ENCODE results near the gene RABGAP1L.

The RABGAP1L gene

DNA sequence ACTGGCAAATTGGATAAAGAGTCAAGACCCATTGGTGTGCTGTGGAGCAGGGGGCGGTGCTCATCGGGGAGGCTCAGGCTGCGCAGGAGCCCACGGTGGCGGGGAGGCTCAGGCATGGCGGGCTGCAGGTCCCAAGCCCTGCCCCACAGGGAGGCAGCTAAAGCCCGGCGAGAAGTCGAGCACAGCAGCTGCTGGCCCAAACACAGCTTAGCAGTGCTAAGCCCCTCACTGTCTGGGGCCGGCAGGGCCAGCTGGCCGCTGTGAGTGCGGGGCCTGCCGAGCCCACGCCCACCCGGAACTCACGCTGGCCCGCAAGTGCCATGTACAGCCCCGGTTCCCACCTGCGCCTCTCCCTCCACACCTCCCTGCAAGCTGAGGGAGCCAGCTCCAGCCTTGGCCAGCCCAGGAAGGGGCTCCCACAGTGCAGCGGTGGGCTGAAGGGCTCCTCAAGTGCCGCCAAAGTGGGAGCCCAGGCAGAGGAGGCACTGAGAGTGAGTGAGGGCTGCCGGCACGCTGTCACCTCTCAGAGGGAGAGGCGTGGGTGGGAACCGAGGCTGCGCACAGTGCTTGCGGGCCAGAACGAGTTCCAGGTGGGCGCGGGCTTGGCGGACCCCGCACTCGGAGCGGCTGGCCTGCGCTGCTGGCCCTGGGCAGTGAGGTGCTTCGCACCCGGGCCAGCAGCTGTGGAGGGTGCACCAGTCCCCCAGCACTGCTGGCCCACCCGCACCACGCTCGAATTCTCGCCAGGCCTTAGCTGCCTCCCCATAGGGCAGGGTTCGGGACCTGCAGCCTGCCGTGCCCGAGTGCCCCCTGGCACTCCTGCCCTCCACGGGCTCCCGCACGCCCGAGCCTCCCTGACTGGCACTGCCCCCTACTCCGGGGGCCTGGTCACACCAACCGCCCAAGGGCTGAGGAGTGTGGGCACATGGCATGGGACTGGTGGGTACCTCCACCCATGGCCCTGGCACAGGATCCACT lies 551.8 kb downstream of the RABGAP1L start:
- Histone ChIP-seq H3K36me3 (ENCODE audit: control insufficient read depth in 2 of 2, insufficient read depth in 1 of 2, low read length in 2 of 2) (no peaks in the 10 kb centered on the region), H3K9me3 (ENCODE audit: control insufficient read depth, insufficient read depth, low read depth, low read length) (no peaks in the 10 kb centered on the region), H3K4me3 (ENCODE audit: low read depth, low read length) (no peak overlapping the region), H3K27ac (ENCODE audit: extremely low read depth, low read depth, low read length) (no peak overlapping the region), H3K4me1 (ENCODE audit: control insufficient read depth, insufficient read depth, low read length) (no peaks in the 10 kb centered on the region)
- TF ChIP-seq HOXA7 (CRISPR knock-in tag; IDR thresholded peaks at IDR 0.05; ENCODE audit: borderline replicate concordance) (no peak), ZNF626 (tag by site-specific recombination; IDR thresholded peaks at IDR 0.05) (no peak), ZNF350 (tag by site-specific recombination; IDR thresholded peaks at IDR 0.05) (no peak), ZNF366 (tag by site-specific recombination; conservative IDR thresholded peaks at IDR 0.05) (no peak), ZNF341 (tag by site-specific recombination; IDR thresholded peaks at IDR 0.05; ENCODE audit: low read depth) (no peak), ZNF19 (tag by site-specific recombination; IDR thresholded peaks at IDR 0.05; ENCODE audit: low read depth) (no peak), GFI1B (tag by site-specific recombination; IDR thresholded peaks at IDR 0.05) (no peak), SP7 (tag by site-specific recombination; IDR thresholded peaks at IDR 0.05) (no peak), ZNF624 (tag by site-specific recombination; IDR thresholded peaks at IDR 0.05) (no peak), ZNF510 (tag by site-specific recombination; IDR thresholded peaks at IDR 0.05; ENCODE audit: insufficient replicate concordance) (no peak), ZNF76 (tag by site-specific recombination; IDR thresholded peaks at IDR 0.05; ENCODE audit: borderline replicate concordance, low read depth) (no peak), MEIS1 (CRISPR knock-in tag; IDR thresholded peaks at IDR 0.05; ENCODE audit: borderline replicate concordance) (no peak), ZBTB8A (tag by site-specific recombination; IDR thresholded peaks at IDR 0.05) (no peak), KLF16 (tag by site-specific recombination; IDR thresholded peaks at IDR 0.05) (no peak)
- TF ChIP-seq, protein P1, sequence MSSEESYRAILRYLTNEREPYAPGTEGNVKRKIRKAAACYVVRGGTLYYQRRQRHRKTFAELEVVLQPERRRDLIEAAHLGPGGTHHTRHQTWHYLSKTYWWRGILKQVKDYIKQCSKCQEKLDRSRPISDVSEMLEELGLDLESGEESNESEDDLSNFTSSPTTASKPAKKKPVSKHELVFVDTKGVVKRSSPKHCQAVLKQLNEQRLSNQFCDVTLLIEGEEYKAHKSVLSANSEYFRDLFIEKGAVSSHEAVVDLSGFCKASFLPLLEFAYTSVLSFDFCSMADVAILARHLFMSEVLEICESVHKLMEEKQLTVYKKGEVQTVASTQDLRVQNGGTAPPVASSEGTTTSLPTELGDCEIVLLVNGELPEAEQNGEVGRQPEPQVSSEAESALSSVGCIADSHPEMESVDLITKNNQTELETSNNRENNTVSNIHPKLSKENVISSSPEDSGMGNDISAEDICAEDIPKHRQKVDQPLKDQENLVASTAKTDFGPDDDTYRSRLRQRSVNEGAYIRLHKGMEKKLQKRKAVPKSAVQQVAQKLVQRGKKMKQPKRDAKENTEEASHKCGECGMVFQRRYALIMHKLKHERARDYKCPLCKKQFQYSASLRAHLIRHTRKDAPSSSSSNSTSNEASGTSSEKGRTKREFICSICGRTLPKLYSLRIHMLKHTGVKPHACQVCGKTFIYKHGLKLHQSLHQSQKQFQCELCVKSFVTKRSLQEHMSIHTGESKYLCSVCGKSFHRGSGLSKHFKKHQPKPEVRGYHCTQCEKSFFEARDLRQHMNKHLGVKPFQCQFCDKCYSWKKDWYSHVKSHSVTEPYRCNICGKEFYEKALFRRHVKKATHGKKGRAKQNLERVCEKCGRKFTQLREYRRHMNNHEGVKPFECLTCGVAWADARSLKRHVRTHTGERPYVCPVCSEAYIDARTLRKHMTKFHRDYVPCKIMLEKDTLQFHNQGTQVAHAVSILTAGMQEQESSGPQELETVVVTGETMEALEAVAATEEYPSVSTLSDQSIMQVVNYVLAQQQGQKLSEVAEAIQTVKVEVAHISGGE (tag by site-specific recombination; conservative IDR thresholded peaks at IDR 0.05; ENCODE audit: low read depth), result no peak
- TF ChIP-seq, protein P2, sequence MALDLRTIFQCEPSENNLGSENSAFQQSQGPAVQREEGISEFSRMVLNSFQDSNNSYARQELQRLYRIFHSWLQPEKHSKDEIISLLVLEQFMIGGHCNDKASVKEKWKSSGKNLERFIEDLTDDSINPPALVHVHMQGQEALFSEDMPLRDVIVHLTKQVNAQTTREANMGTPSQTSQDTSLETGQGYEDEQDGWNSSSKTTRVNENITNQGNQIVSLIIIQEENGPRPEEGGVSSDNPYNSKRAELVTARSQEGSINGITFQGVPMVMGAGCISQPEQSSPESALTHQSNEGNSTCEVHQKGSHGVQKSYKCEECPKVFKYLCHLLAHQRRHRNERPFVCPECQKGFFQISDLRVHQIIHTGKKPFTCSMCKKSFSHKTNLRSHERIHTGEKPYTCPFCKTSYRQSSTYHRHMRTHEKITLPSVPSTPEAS (tag by site-specific recombination; IDR thresholded peaks at IDR 0.05), result no peak
- TF ChIP-seq, protein P3, sequence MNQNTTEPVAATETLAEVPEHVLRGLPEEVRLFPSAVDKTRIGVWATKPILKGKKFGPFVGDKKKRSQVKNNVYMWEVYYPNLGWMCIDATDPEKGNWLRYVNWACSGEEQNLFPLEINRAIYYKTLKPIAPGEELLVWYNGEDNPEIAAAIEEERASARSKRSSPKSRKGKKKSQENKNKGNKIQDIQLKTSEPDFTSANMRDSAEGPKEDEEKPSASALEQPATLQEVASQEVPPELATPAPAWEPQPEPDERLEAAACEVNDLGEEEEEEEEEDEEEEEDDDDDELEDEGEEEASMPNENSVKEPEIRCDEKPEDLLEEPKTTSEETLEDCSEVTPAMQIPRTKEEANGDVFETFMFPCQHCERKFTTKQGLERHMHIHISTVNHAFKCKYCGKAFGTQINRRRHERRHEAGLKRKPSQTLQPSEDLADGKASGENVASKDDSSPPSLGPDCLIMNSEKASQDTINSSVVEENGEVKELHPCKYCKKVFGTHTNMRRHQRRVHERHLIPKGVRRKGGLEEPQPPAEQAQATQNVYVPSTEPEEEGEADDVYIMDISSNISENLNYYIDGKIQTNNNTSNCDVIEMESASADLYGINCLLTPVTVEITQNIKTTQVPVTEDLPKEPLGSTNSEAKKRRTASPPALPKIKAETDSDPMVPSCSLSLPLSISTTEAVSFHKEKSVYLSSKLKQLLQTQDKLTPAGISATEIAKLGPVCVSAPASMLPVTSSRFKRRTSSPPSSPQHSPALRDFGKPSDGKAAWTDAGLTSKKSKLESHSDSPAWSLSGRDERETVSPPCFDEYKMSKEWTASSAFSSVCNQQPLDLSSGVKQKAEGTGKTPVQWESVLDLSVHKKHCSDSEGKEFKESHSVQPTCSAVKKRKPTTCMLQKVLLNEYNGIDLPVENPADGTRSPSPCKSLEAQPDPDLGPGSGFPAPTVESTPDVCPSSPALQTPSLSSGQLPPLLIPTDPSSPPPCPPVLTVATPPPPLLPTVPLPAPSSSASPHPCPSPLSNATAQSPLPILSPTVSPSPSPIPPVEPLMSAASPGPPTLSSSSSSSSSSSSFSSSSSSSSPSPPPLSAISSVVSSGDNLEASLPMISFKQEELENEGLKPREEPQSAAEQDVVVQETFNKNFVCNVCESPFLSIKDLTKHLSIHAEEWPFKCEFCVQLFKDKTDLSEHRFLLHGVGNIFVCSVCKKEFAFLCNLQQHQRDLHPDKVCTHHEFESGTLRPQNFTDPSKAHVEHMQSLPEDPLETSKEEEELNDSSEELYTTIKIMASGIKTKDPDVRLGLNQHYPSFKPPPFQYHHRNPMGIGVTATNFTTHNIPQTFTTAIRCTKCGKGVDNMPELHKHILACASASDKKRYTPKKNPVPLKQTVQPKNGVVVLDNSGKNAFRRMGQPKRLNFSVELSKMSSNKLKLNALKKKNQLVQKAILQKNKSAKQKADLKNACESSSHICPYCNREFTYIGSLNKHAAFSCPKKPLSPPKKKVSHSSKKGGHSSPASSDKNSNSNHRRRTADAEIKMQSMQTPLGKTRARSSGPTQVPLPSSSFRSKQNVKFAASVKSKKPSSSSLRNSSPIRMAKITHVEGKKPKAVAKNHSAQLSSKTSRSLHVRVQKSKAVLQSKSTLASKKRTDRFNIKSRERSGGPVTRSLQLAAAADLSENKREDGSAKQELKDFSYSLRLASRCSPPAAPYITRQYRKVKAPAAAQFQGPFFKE (tag by site-specific recombination; IDR thresholded peaks at IDR 0.05; ENCODE audit: borderline replicate concordance), result no peak
- TF ChIP-seq, protein P4, sequence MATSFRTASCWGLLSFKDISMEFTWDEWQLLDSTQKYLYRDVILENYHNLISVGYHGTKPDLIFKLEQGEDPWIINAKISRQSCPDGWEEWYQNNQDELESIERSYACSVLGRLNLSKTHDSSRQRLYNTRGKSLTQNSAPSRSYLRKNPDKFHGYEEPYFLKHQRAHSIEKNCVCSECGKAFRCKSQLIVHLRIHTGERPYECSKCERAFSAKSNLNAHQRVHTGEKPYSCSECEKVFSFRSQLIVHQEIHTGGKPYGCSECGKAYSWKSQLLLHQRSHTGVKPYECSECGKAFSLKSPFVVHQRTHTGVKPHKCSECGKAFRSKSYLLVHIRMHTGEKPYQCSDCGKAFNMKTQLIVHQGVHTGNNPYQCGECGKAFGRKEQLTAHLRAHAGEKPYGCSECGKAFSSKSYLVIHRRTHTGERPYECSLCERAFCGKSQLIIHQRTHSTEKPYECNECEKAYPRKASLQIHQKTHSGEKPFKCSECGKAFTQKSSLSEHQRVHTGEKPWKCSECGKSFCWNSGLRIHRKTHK (tag by site-specific recombination; IDR thresholded peaks at IDR 0.05), result no peak
- TF ChIP-seq, protein P5, sequence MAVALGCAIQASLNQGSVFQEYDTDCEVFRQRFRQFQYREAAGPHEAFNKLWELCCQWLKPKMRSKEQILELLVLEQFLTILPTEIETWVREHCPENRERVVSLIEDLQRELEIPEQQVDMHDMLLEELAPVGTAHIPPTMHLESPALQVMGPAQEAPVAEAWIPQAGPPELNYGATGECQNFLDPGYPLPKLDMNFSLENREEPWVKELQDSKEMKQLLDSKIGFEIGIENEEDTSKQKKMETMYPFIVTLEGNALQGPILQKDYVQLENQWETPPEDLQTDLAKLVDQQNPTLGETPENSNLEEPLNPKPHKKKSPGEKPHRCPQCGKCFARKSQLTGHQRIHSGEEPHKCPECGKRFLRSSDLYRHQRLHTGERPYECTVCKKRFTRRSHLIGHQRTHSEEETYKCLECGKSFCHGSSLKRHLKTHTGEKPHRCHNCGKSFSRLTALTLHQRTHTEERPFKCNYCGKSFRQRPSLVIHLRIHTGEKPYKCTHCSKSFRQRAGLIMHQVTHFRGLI (tag by site-specific recombination; IDR thresholded peaks at IDR 0.05), result no peak
- TF ChIP-seq, protein P6, sequence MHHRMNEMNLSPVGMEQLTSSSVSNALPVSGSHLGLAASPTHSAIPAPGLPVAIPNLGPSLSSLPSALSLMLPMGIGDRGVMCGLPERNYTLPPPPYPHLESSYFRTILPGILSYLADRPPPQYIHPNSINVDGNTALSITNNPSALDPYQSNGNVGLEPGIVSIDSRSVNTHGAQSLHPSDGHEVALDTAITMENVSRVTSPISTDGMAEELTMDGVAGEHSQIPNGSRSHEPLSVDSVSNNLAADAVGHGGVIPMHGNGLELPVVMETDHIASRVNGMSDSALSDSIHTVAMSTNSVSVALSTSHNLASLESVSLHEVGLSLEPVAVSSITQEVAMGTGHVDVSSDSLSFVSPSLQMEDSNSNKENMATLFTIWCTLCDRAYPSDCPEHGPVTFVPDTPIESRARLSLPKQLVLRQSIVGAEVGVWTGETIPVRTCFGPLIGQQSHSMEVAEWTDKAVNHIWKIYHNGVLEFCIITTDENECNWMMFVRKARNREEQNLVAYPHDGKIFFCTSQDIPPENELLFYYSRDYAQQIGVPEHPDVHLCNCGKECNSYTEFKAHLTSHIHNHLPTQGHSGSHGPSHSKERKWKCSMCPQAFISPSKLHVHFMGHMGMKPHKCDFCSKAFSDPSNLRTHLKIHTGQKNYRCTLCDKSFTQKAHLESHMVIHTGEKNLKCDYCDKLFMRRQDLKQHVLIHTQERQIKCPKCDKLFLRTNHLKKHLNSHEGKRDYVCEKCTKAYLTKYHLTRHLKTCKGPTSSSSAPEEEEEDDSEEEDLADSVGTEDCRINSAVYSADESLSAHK (tag by site-specific recombination; IDR thresholded peaks at IDR 0.05), result no peak
- POLR2A ChIA-PET, result no interaction called here
- CTCF ChIA-PET, result interaction anchor here (1.2 kb wide), 1 partner anchor 15 kb away, joined by 4 read pairs; no protein-coding TSS in a partner anchor

Data from HEK293 (cell line).